HCT116 (cell line): ENCODE measurements around the gene ALDOA. TPM values are rescaled to one million over a fixed set of nuclear protein-coding genes. Genes with fewer than 3 reads are reported as not detected.

Source experiments
- ATAC-seq: fragments of 200-7000 bp; cut with Tn5 transposase; 2 replicates; pipeline ENCODE4 v1.9.1; 2020; ENCODE audit warnings: mild to moderate bottlenecking, moderate library complexity
- BruUV-seq: library from RNA; stranded (reverse); fragments of 400-500 nt; replicated peaks from 2 replicates; lab custom pipeline; 2021; lab: Mats Ljungman, UMichigan
- CTCF ChIA-PET: fragments of 300-600 bp; sonication (Branson Sonifier 250); formaldehyde crosslinking; loops from one replicate; lab custom pipeline; 2021; ENCODE audit warnings: antibody characterized with exemption; lab: Charles Lee
- POLR2A ChIA-PET: fragments of 300-600, 350-600 bp; sonication (Branson Sonifier 250); formaldehyde crosslinking; loops from one replicate; lab custom pipeline; 2021; ENCODE audit warnings: antibody characterized with exemption; lab: Charles Lee
- RAD21 ChIA-PET, 2 experiments: fragments of 300-600 bp; sonication (Branson Sonifier 250); formaldehyde crosslinking; loops; one replicate each; lab custom pipeline; 2023; ENCODE audit warnings: low total read pairs in 2 of 2; ENCODE audit not compliant: uncharacterized antibody in 2 of 2, unreplicated experiment in 2 of 2, low non-redundant PET in 1 of 2; lab: Charles Lee
- DNase-seq: peaks from one replicate; pipeline ENCODE4 v3.0.0-alpha.2; 2010; ENCODE audit warnings: low read depth, low spot score
- H2AFZ ChIP-seq: fragments of 200-600 bp; shearing (Covaris generic), sonication (generic); 2 replicates; pipeline ENCODE4 v1.6.1; 2017; ENCODE audit warnings: low read depth, mixed run types, mixed read lengths, antibody characterized with exemption, low read length; ENCODE audit not compliant: poor library complexity, severe bottlenecking
- H3K27ac ChIP-seq: 2 replicates; pipeline ENCODE4 v1.5.1; 2012; ENCODE audit warnings: low read depth, low read length
- H3K27me3 ChIP-seq: fragments of 200-600 bp; sonication (generic); 2 replicates; pipeline ENCODE4 v1.6.1; 2016; ENCODE audit warnings: mixed run types, low read length, mixed read lengths; ENCODE audit not compliant: insufficient read depth
- H3K36me3 ChIP-seq, 2 experiments: fragments of 200-500 bp in 1 of 2; fragments of 200-600 bp in 1 of 2; sonication (Bioruptor generic) in 1 of 2; sonication (generic) in 1 of 2; 2 replicates each; pipeline versions ENCODE4 v1.5.1 to v1.6.1; 2014 to 2016; ENCODE audit warnings: low read length in 2 of 2, inconsistent platforms in 1 of 2, mixed read lengths in 1 of 2, mixed run types in 1 of 2; ENCODE audit not compliant: insufficient read depth in 2 of 2, control insufficient read depth in 1 of 2
- H3K4me1 ChIP-seq, 2 experiments: fragments of 200-600 bp in 1 of 2; sonication (generic) in 1 of 2; 2 replicates each; pipeline versions ENCODE4 v1.5.1 to v1.6.1; 2012 to 2017; ENCODE audit warnings: low read length in 2 of 2, inconsistent platforms in 1 of 2, mild to moderate bottlenecking in 1 of 2, mixed read lengths in 1 of 2, mixed run types in 1 of 2, moderate library complexity in 1 of 2; ENCODE audit not compliant: insufficient read depth in 2 of 2, control insufficient read depth in 1 of 2
- H3K4me2 ChIP-seq: fragments of 200-600 bp; sonication (generic); 2 replicates; pipeline ENCODE4 v1.6.1; 2017; ENCODE audit warnings: mixed run types, low read length, mixed read lengths
- H3K4me3 ChIP-seq, 2 experiments: fragments of 200-600 bp in 1 of 2; sonication (generic) in 1 of 2; replicated peaks in 1 of 2; 2 replicates each; pipeline ENCODE4 v1.5.1; 2011 to 2016; ENCODE audit warnings: low read length in 2 of 2, control low read depth in 1 of 2, low read depth in 1 of 2, mild to moderate bottlenecking in 1 of 2, mixed read lengths in 1 of 2, mixed run types in 1 of 2
- H3K79me2 ChIP-seq: fragments of 200-600 bp; sonication (generic); 2 replicates; pipeline ENCODE4 v1.6.1; 2017; ENCODE audit warnings: mild to moderate bottlenecking, mixed run types, low read length, moderate library complexity, mixed read lengths; ENCODE audit not compliant: insufficient read depth
- H3K9ac ChIP-seq: fragments of 200-600 bp; sonication (generic); 2 replicates; pipeline ENCODE4 v1.6.1; 2016; ENCODE audit warnings: low read length, mixed read lengths
- H3K9me2 ChIP-seq: fragments of 200-600 bp; sonication (generic), shearing (Covaris generic); 2 replicates; pipeline ENCODE4 v1.6.1; 2017; ENCODE audit warnings: mixed run types, mild to moderate bottlenecking, moderate library complexity; ENCODE audit not compliant: insufficient read depth
- H3K9me3 ChIP-seq, 2 experiments: fragments of 200-500 bp in 1 of 2; fragments of 200-600 bp in 1 of 2; sonication (Bioruptor generic) in 1 of 2; sonication (generic) in 1 of 2; 2 replicates each; pipeline ENCODE4 v1.6.1; 2014 to 2017; ENCODE audit warnings: low read length in 2 of 2, mixed read lengths in 2 of 2, inconsistent platforms in 1 of 2, low read depth in 1 of 2, mild to moderate bottlenecking in 1 of 2, mixed run types in 1 of 2, moderate library complexity in 1 of 2; ENCODE audit not compliant: control insufficient read depth in 1 of 2, insufficient read depth in 1 of 2
- H4K20me1 ChIP-seq: fragments of 200-600 bp; sonication (generic), shearing (Covaris generic); 2 replicates; pipeline ENCODE4 v1.6.1; 2017; ENCODE audit warnings: mixed run types, mild to moderate bottlenecking, moderate library complexity; ENCODE audit not compliant: insufficient read depth
- CBX3 ChIP-seq: IDR thresholded peaks from 2 replicates; pipeline ENCODE4 v1.6.1; 2012; ENCODE audit warnings: low read depth
- EZH2 ChIP-seq: fragments of 200-600 bp; sonication (generic); IDR thresholded peaks from 2 replicates; pipeline ENCODE4 v1.6.1; 2017; ENCODE audit warnings: antibody characterized with exemption, mixed run types
- POLR2AphosphoS5 ChIP-seq: IDR thresholded peaks from 2 replicates; pipeline ENCODE4 v1.6.1; 2011; ENCODE audit warnings: mild to moderate bottlenecking, low read depth, low read length, moderate library complexity
- YY1 ChIP-seq: IDR thresholded peaks from 2 replicates; pipeline ENCODE4 v1.6.1; 2011; ENCODE audit warnings: low read length, low read depth, moderate library complexity, mild to moderate bottlenecking; ENCODE audit not compliant: insufficient replicate concordance; ENCODE audit errors: extremely low read depth
- ZFX ChIP-seq: fragments of 450-650 bp; IDR thresholded peaks from 2 replicates; pipeline ENCODE4 v1.6.1; 2017
- intact Hi-C: fragments of 100-400 bp; cut with micrococcal nuclease; formaldehyde crosslinking; loops from 2 replicates; pipeline ENCODE4 v1.10.0; 2022
- total RNA-seq: library from RNA; stranded (reverse); gene quantifications from one replicate; pipeline ENCODE4 v1.2.1, GENCODE V29; 2021; ENCODE audit not compliant: unreplicated experiment

ALDOA gene
- total RNA-seq, 1 experiment from 2014 or later, result 2,423 TPM

- Histone ChIP-seq H3K4me2 (peak within 1 kb of the TSS; percentile 56), H3K4me3 (peak within 1 kb of the TSS; percentile 23 to 33; a peak in 2 of 4 replicates), H3K9me3 (peaks cover 3 to 18% of the 10 kb centered on the region in 2 experiments; a peak in 2 of 4 replicates), H3K9me2 (no peaks in the 10 kb centered on the region), H3K27ac (peak within 1 kb of the TSS; percentile 51; the same call in 1 of the 2 replicates), H3K27me3 (no peaks in the 10 kb centered on the region), H3K36me3 (no peaks in the 10 kb centered on the region), H3K4me1 (peaks cover 5 to 33% of the 10 kb centered on the region in 2 experiments), H3K79me2 (no peaks in the 10 kb centered on the region), H4K20me1 (no peaks in the 10 kb centered on the region), H2AFZ (no peak within 1 kb of the TSS), H3K9ac (peak within 1 kb of the TSS; percentile 32; the same call in 1 of the 2 replicates)
- no peak for DNase-seq
- ChIA-PET CTCF (no interaction called here), RAD21 (no interaction called here), POLR2A (no interaction called here)
- peak; percentile 29 for ATAC-seq
- intact Hi-C loops, result no loop called here
- no peak for TF ChIP-seq EZH2
- peak; percentile 31; the same call in 1 of the 2 replicates for TF ChIP-seq ZFX
- TF ChIP-seq POLR2AphosphoS5, result 0 out of 2 replicates have a peak, but pooled peaks have one; percentile 24
- TSS peak; percentile 53 for BruUV-seq
These were observed 30.7 kb downstream of the ALDOA start, which contains the start of gene YPEL3 for GRCh38 chr16:30096105-30096861. Gene YPEL3, minus strand, starts transcription at chr16:30096213. Its CDS starts 731 bp downstream, at chr16:30095482.

DNA sequence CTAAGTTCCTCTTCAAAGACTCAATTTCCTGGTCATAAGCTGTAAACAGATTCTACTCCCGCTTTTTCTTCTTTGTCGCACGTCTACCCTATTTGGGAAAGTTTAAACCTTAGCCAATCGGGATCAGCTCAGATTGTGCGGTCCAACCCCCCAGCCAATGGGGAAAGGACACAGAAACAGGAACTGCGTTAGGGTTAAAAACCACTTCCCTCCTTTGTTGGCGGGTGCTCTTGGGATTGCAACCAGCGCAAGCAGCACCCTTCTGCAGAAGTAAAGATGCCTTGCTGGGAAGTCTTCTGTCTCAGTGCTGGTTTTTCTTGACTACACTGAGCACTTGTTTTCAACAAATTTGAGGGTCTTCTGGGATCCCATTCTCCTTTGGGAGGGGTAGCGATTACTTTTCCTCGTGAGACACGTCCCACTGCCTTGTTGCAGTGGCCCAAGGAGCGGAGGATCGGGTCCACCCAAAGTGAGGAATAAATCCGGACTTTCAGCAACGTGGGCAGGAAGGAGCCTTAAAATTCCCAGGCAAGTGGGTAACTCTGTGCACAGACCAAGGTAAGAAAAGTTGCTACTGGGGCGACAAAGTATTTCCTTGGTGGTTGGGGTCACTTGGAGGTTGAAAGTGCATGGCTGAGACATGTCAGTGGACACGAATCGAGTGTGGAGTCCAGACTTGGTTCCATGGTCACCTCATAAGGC lies 31.5 kb downstream of the ALDOA start:
- intact Hi-C loops, result no loop called here
- Histone ChIP-seq H3K4me2 (peak overlapping the region; percentile 51), H3K9me3 (peaks cover 3 to 18% of the 10 kb centered on the region in 2 experiments; a peak in 2 of 4 replicates), H3K4me1 (peaks cover 5 to 27% of the 10 kb centered on the region in 2 experiments), H2AFZ (no peak overlapping the region), H3K9ac (no peak overlapping the region), H3K4me3 (no peak overlapping the region), H3K36me3 (no peaks in the 10 kb centered on the region), H4K20me1 (no peaks in the 10 kb centered on the region), H3K27ac (peak overlapping the region; percentile 51; the same call in 1 of the 2 replicates), H3K9me2 (no peaks in the 10 kb centered on the region), H3K27me3 (no peaks in the 10 kb centered on the region), H3K79me2 (no peaks in the 10 kb centered on the region)
- ChIA-PET POLR2A (no interaction called here), CTCF (no interaction called here), RAD21 (no interaction called here)
- DNase-seq (no peak), ATAC-seq (no peak)
- no TSS peak for BruUV-seq
- TF ChIP-seq YY1, result no peak
- peak; percentile 94 for TF ChIP-seq CBX3
